Esophagus muscularis mucosa (tissue), 4 donors: ENCODE measurements around the gene RNASEH1. TPM values are rescaled to one million over a fixed set of nuclear protein-coding genes. Genes with fewer than 3 reads are reported as not detected.

Source experiments
- DNase-seq: peaks from one replicate; pipeline ENCODE4 v3.0.0-alpha.2; 2017; ENCODE audit errors: extremely low spot score
- H3K27ac ChIP-seq, 4 donors: fragments of 200-600 bp; sonication (generic); replicated peaks in 1 of 4; 1 replicate in 3 of 4; 2 replicates in 1 of 4; pipeline ENCODE4 v1.5.1; 2016 to 2019; ENCODE audit warnings: mild to moderate bottlenecking in 1 of 4
- H3K27me3 ChIP-seq, 4 donors: fragments of 200-600 bp; sonication (generic); one replicate each; pipeline versions ENCODE4 v1.5.1 to v1.6.0; 2016 to 2019
- H3K36me3 ChIP-seq, 4 donors: fragments of 200-600 bp; sonication (generic); one replicate each; pipeline ENCODE4 v1.5.1; 2016 to 2019
- H3K4me1 ChIP-seq, 4 donors: fragments of 200-600 bp; sonication (generic); one replicate each; pipeline ENCODE4 v1.5.1; 2016 to 2019
- H3K4me3 ChIP-seq, 4 donors: fragments of 200-600 bp; sonication (generic); 1 replicate in 2 of 4; 2 replicates in 2 of 4; pipeline ENCODE4 v1.5.1; 2016 to 2019; ENCODE audit warnings: mild to moderate bottlenecking in 4 of 4, moderate library complexity in 1 of 4
- H3K9me3 ChIP-seq, 4 donors: fragments of 200-600 bp; sonication (generic); 1 replicate in 3 of 4; 2 replicates in 1 of 4; pipeline ENCODE4 v1.5.1; 2016 to 2019
- EP300 ChIP-seq: sonication (generic); formaldehyde crosslinking; IDR thresholded peaks from one replicate; pipeline ENCODE4 v1.6.1; 2017; ENCODE audit warnings: antibody characterized with exemption
- POLR2A ChIP-seq: fragments of 450-650 bp; IDR thresholded peaks from one replicate; pipeline ENCODE4 v1.6.1; 2017; ENCODE audit warnings: antibody characterized with exemption, moderate library complexity, mild to moderate bottlenecking, low read depth
- POLR2AphosphoS5 ChIP-seq, 2 donors: sonication (generic); formaldehyde crosslinking; IDR thresholded peaks; one replicate each; pipeline ENCODE4 v1.6.1; 2017; ENCODE audit warnings: antibody characterized with exemption in 2 of 2
- WGBS: methylation state at CpG from one replicate; pipeline ENCODE4 v1.1.5; 2018; 5-methylcytosine and 5-hydroxymethylcytosine counted together
- intact Hi-C: fragments of 100-400 bp; cut with DNase I; formaldehyde crosslinking; loops from one replicate; pipeline ENCODE4 v1.15.1; 2023
- total RNA-seq, 4 donors: library from RNA; depleted of rRNA; stranded (reverse); fragments of >200 nt; gene quantifications; one replicate each; pipeline versions ENCODE4 v1.1.0 to v1.2.1, GENCODE V29; 2016
- TF ChIP-seq, protein P1 (sequence below), 3 experiments: fragments of 200-600 bp in 2 of 3; fragments of 450-650 bp in 1 of 3; sonication (generic) in 2 of 3; IDR thresholded peaks; one replicate each; pipeline ENCODE4 v1.5.1; 2017 to 2019; ENCODE audit warnings: antibody characterized with exemption in 3 of 3, mild to moderate bottlenecking in 2 of 3, moderate library complexity in 1 of 3

Gene RNASEH1
- total RNA-seq, 4 donors from 2014 or later: 30.2 to 36.5 (median 34.5) TPM

DNA sequence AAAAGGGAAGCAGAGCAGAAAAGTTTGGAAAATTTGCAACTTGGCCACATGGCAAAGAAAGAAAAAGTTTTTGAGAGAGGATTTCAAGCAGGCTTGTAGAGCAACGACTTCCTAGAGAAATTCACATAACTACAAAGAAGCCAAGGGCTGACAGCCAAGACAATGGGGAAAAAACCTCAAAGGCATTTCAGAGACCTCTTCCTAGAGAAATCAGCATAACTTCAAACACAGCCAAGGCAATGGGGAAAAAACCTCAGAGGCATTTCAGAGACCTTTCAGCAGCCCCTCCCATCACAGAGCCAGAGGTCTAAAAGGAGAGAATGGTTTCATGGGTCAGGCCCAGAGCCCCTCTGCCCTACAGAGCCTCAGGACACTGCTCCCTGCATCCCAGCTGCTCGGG is 46.0 kb downstream of the RNASEH1 start:
- Histone ChIP-seq H3K9me3 (no peaks in the 10 kb centered on the region), H3K4me3 (no peak overlapping the region), H3K27me3 (no peaks in the 10 kb centered on the region), H3K36me3 (peaks cover 29 to 60% (median 47%) of the 10 kb centered on the region in 4 donors), H3K27ac (no peak overlapping the region), H3K4me1 (peaks cover 0 to 5% (median 1%) of the 10 kb centered on the region in 4 donors)
- DNase-seq: no peak
- intact Hi-C loops: no loop called here
- WGBS: 78% methylated on average over 2 of the region's 2 CpGs
- TF ChIP-seq POLR2A (no peak), EP300 (no peak), POLR2AphosphoS5 (IDR thresholded peaks at IDR 0.05) (no peak)
- TF ChIP-seq, protein P1, sequence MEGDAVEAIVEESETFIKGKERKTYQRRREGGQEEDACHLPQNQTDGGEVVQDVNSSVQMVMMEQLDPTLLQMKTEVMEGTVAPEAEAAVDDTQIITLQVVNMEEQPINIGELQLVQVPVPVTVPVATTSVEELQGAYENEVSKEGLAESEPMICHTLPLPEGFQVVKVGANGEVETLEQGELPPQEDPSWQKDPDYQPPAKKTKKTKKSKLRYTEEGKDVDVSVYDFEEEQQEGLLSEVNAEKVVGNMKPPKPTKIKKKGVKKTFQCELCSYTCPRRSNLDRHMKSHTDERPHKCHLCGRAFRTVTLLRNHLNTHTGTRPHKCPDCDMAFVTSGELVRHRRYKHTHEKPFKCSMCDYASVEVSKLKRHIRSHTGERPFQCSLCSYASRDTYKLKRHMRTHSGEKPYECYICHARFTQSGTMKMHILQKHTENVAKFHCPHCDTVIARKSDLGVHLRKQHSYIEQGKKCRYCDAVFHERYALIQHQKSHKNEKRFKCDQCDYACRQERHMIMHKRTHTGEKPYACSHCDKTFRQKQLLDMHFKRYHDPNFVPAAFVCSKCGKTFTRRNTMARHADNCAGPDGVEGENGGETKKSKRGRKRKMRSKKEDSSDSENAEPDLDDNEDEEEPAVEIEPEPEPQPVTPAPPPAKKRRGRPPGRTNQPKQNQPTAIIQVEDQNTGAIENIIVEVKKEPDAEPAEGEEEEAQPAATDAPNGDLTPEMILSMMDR (IDR thresholded peaks at IDR 0.05): no peak

DNA sequence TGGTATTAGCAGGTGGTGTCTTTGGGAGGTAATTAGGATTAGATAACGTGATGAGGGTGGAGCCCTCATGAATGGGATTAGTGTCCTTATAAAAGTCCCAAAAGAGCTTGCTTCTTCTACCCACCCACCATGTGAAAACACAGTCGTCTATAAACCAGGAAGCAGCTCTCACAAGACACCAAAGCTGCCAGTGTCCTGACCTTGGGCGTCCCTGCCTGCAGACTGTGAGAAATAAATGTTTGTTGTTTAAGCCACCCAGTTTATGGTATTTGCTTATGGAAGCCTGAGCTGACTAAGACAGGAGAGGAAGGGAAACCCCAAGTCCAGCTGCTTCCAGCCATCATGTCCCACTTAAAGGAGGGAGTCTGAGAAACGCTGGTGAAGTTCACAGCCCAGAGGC is 52.4 kb downstream of the RNASEH1 start:
- Histone ChIP-seq H3K4me3 (no peak overlapping the region), H3K36me3 (peaks cover 22 to 77% (median 54%) of the 10 kb centered on the region in 4 donors), H3K4me1 (no peaks in the 10 kb centered on the region), H3K9me3 (no peaks in the 10 kb centered on the region), H3K27ac (no peak overlapping the region), H3K27me3 (no peaks in the 10 kb centered on the region)
- DNase-seq: no peak
- TF ChIP-seq, protein P1 (IDR thresholded peaks at IDR 0.05): no peak
- TF ChIP-seq EP300: no peak
- TF ChIP-seq POLR2AphosphoS5 (IDR thresholded peaks at IDR 0.05): no peak
- no peak for TF ChIP-seq POLR2A
- intact Hi-C loops: no loop called here
- 75% methylated on average over 4 of the region's 4 CpGs for WGBS

DNA sequence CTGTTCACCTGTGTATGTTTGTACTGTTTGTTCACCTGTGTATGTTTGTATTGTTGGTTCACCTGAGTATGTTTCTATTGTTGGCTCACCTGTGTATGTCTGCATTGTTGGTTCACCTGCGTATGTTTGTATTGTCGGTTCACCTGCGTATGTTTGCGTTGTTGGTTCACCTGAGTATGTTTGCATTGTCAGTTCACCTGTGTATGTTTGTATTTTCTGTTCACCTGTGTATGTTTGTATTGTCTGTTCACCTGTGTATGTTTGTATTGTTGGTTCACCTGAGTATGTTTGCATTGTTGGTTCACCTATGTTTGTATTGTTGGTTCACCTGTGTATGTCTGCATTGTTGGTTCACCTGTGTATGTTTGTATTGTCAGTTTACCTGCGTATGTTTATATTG is 53.4 kb downstream of the RNASEH1 start:
- no peak overlapping the region for H3K27ac ChIP-seq
- no peaks in the 10 kb centered on the region for H3K27me3 ChIP-seq
- H3K36me3 ChIP-seq: peaks cover 32 to 78% (median 56%) of the 10 kb centered on the region in 4 donors
- no peaks in the 10 kb centered on the region for H3K9me3 ChIP-seq
- H3K4me1 ChIP-seq: no peaks in the 10 kb centered on the region
- 87% methylated on average over 5 of the region's 5 CpGs for WGBS
- no peak for DNase-seq
- TF ChIP-seq POLR2A: no peak
- TF ChIP-seq, protein P1 (IDR thresholded peaks at IDR 0.05): no peak
- no peak overlapping the region for H3K4me3 ChIP-seq
- intact Hi-C loops: no loop called here

DNA sequence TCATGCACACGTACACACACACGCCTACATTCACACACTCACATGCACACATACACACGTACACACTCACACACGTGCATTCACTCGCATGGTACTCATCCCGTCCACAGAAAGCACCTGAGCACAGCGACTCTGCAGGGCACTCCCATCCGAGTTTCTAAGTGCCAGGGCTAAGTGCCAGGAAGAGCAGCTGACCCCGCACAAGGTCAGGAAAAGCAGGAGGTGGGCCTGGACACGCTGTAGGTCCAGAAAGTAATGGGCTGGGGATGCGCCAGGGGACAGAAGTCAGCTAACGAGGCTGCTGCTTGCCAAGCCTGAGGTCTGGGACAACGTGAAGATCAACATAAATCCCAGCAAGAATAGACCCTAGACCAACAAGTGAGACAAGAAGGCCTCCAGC is 54.6 kb downstream of the RNASEH1 start:
- H3K4me1 ChIP-seq: no peaks in the 10 kb centered on the region
- no peak overlapping the region for H3K4me3 ChIP-seq
- DNase-seq: no peak
- H3K36me3 ChIP-seq: peaks cover 41 to 80% (median 64%) of the 10 kb centered on the region in 4 donors
- no peak for TF ChIP-seq EP300
- no peak for TF ChIP-seq POLR2A
- no peak for TF ChIP-seq POLR2AphosphoS5 (IDR thresholded peaks at IDR 0.05)
- TF ChIP-seq, protein P1 (IDR thresholded peaks at IDR 0.05): no peak
- intact Hi-C loops: no loop called here
- no peaks in the 10 kb centered on the region for H3K9me3 ChIP-seq
- no peaks in the 10 kb centered on the region for H3K27me3 ChIP-seq
- no peak overlapping the region for H3K27ac ChIP-seq
- 91% methylated on average over 13 of the region's 13 CpGs for WGBS

DNA sequence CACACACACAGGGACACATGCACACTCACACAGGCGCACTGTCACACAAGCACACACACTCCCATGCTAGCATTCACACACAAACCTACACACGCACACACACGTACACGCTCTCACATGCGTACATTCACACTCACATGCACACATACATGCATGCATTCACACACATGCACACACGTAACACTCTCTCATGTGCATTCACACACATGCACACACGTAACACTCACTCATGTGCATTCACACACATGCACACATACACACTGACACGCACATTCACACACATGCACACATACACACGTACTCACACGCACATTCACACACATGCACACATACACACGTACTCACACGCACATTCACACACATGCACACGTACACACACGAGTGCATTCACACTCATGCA is 55.1 kb downstream of the RNASEH1 start:
- no peak for TF ChIP-seq EP300
- no peak for TF ChIP-seq POLR2A
- TF ChIP-seq POLR2AphosphoS5 (IDR thresholded peaks at IDR 0.05): no peak
- TF ChIP-seq, protein P1 (IDR thresholded peaks at IDR 0.05): no peak
- WGBS: 93% methylated on average over 14 of the region's 14 CpGs
- Histone ChIP-seq H3K9me3 (no peaks in the 10 kb centered on the region), H3K4me3 (no peak overlapping the region), H3K27ac (no peak overlapping the region), H3K27me3 (no peaks in the 10 kb centered on the region), H3K36me3 (peaks cover 42 to 82% (median 67%) of the 10 kb centered on the region in 4 donors), H3K4me1 (no peaks in the 10 kb centered on the region)
- no peak for DNase-seq
- intact Hi-C loops: no loop called here
